Heart left ventricle (tissue), 13 donors: ENCODE results near the gene NLGN4Y.

Experiments
- POLR2A ChIP-seq, 2 donors: fragments of 450-650 bp; IDR thresholded peaks; one replicate each; pipeline ENCODE4 v1.6.1; 2017; ENCODE audit warnings: antibody characterized with exemption in 2 of 2, mild to moderate bottlenecking in 2 of 2, moderate library complexity in 2 of 2
- TF ChIP-seq, protein P1 (sequence below), 12 donors: fragments of 200-600 bp; sonication (generic) in 4 of 12; IDR thresholded peaks; one replicate each; pipeline versions ENCODE4 v1.5.0 to v1.8.0; 2018 to 2022; ENCODE audit warnings: antibody characterized with exemption in 12 of 12, mild to moderate bottlenecking in 5 of 12
- donor health status: ischemic (EF 13 %, LVEDD 7.1; RV severe dilation, severe dysfunction).
- donor health status: DM: no; HTN: yes; CAD: no.
- donor health status: DM: no; HTN: no; CAD: no.
- donor health status: ischemic (EF 25% LVEDD 6.9; RV normal size, moderate dysfunction).
- donor health status: ischemic (EF 25% LVEDD 5.7; RV mildly dilated, moderate dysfunction).
- donor health status: ischemic (EF 35%, LVEDD 5.7; RV mildly dilated, moderate dysfunction).
- donor health status: nonischemic (EF 11% LVEDD 7.7; RV severe dilation, severe dysfunction).
- donor health status: DM: yes; HTN: yes; CAD: no.
- donor health status: PGD.
- donor health status: ischemic (EF 29% LVEDD 5.4; RV normal size, mild dysfunction).
- donor health status: nonischemic (EF 23%, LVEDD 6.1; RV moderate dilation, normal function).

DNA sequence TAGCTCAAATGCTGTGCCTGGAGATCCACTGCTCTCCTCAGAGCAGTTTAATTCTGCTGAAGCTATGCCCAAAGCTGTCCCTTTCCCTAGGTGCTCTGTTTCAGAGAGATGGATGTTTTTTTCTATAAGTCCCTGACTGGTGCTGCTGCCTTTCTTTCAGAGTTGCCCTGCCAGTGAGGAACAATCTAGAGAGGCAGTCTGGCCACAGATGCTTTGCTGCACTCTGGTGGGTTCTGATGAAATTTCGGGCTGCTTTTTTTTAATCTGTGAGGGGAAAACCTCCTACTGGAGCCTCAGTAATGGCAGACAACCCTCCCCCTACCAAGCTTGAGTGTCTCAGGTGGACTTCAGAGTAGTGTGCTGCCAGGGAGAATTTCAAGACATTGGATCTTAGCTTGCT is 93.3 kb downstream of the NLGN4Y start:
- TF ChIP-seq, protein P1, sequence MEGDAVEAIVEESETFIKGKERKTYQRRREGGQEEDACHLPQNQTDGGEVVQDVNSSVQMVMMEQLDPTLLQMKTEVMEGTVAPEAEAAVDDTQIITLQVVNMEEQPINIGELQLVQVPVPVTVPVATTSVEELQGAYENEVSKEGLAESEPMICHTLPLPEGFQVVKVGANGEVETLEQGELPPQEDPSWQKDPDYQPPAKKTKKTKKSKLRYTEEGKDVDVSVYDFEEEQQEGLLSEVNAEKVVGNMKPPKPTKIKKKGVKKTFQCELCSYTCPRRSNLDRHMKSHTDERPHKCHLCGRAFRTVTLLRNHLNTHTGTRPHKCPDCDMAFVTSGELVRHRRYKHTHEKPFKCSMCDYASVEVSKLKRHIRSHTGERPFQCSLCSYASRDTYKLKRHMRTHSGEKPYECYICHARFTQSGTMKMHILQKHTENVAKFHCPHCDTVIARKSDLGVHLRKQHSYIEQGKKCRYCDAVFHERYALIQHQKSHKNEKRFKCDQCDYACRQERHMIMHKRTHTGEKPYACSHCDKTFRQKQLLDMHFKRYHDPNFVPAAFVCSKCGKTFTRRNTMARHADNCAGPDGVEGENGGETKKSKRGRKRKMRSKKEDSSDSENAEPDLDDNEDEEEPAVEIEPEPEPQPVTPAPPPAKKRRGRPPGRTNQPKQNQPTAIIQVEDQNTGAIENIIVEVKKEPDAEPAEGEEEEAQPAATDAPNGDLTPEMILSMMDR (IDR thresholded peaks at IDR 0.05) = no peak
- no peak for TF ChIP-seq POLR2A (IDR thresholded peaks at IDR 0.05)
